Measurements from ENCODE around the gene RIPK3.
"Not testable (repeated sequence)": the region's sequence is repeated elsewhere in the genome, so short reads cannot be mapped to it uniquely, and the experiment has no call there.

RIPK3 gene

DNA sequence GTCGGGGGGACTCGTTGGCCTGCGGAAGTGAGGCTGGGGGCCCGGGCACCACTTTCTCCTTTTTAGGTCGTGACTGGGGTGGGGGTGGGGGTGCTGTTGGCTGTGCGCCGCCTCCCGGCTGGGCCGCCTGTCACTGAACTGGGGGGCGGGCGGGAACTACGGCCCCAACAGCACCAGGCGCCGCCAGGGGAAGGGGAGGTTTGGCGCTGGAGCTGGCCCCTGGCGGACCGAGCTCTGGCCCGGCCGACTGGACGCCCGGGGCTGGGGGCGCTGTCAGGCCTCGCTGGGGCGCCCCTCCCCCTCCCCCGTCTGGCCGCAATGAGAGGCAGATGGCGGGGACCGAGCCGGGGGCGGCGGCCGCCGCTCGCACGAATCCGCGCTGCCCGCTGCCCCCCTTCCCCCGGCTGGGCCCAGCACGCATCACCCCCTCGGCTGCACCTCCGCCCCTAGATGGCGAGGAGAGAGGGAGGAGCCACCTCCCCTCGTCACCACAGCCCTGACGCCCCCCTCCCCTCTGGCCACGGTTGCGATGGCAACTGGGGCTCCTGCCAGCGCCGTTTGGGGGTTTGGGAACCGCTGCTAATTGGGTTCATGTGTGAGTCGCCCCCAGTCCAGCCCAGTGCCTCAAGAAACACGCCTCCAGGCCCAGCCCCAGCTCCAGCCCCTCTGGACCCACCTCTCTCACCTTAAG is 28.9 kb upstream of the RIPK3 start:
- DNase-seq = peak; percentile 45

GRCh38 chr14:24368212-24368561 is 28.4 kb upstream of the RIPK3 start:
- no peak for DNase-seq

GRCh38 chr14:24367514-24368211 is 27.9 kb upstream of the RIPK3 start, which contains the start of gene NFATC4:
TSS of gene NFATC4 (plus strand) at chr14:24368184. CDS start at chr14:24368341, 157 bp downstream.
- no peak for DNase-seq

- no peak for DNase-seq
These were observed 27.1 kb upstream of the RIPK3 start for GRCh38 chr14:24366721-24367513.

DNA sequence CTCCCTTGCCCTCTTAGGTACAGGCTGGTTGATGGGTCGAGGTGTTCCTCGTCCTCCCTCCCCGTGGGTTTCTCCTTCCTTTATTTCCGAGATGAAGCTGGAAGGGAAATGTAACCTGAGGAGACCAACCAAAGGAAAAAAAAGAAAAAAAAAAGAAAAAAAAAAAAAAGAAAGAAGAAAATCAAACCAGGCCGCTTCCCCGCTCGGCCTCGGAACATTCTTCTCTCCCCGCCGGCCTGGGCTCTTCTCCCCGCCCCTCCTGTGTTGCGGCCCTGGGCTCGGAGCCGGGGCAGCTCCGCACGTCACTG is 26.6 kb upstream of the RIPK3 start:
- DNase-seq = no peak

DNA sequence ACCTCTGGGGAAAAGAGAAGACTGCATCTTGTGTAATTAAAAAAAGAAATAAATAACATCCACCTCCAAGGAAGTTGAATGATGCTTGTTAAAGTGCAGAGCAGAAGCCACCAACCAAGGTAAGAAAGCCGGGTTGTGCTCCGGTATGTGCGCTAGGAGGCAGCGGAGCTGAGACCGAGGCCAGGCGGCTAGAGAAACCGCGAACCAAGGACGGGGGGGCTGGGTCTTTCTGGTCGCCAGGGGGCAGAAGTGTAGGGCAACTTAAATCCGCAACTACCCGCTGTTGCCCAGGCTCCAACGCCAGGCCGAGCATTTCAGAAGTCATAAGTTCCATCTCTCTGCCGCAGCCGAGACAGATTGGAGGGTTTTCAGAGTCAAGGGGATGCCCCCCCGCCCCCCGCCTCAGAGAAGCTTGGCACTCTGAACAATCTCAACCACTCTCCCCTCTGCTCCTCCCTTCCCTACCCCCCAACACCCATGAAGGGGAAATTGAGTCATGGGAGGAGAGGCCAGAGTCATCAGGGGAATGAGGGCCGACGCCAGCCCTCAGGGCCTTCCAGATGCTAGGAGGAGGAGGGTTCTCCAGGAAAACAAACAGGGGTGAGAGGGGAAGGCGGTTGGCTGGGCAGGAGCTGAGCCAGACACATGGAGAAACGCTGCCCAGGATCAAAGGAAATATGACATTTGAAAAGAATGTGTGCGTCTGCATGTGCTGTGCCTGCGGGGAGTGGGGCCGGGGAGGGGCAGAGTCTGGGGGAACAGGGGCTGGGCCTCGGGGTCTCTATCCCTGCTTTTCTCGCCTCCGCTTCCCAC is 26.0 kb upstream of the RIPK3 start:
- peak; percentile 63 for DNase-seq

- no peak for DNase-seq
These were observed 25.1 kb upstream of the RIPK3 start for GRCh38 chr14:24364841-24365240.

GRCh38 chr14:24363401-24363800 is 23.6 kb upstream of the RIPK3 start:
- no peak for DNase-seq

- DNase-seq = no peak
These were observed 22.6 kb upstream of the RIPK3 start for GRCh38 chr14:24362241-24362960.

DNA sequence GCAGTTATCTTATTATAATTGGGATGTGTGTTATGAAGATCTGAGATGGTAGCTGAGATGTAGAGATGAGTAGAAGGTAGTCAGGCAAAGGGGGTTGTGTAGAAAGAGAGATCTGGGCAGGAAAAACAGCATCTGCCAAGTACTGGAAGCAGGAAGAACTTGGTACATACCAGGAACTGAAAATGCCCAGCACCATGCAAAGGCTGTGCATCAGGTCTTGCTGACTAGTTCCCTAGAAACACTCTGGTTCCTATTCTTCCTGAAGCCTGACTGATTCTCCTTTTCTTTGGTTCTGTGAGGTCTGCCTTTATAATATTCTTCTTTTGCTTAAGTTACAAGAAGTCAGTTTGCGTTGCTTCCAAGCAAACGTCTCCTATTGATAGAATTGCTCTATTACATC is 21.5 kb upstream of the RIPK3 start:
- DNase-seq = no peak

GRCh38 chr14:24360281-24360680 is 20.5 kb upstream of the RIPK3 start:
- no peak for DNase-seq

GRCh38 chr14:24356208-24356607 is 16.4 kb upstream of the RIPK3 start:
- no peak for DNase-seq

GRCh38 chr14:24355009-24355408 is 15.2 kb upstream of the RIPK3 start:
- DNase-seq = no peak

- DNase-seq = not testable (repeated sequence)
These were observed 14.7 kb upstream of the RIPK3 start for GRCh38 chr14:24354482-24354825.

- DNase-seq = no peak
These were observed 14.0 kb upstream of the RIPK3 start for GRCh38 chr14:24353559-24354481.

DNA sequence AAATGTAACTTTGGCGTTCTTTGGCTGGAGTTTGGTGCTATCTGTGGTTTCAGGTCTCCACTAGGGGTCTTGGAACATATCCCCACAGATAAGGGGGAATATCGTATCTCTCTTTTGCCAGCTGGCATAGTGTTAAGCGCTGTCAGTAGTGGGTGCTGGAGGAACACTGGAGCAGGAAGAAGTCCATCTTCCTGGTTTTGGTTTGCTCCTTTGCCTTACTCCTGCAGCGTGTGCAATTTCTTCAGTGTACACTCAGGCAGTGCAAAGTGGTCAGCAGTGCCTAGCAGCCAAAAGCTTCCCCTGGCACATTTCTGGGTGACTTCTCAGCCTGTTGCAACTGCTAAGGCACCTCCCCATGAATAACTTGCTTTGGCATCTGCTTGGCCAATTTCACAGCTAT is 11.7 kb upstream of the RIPK3 start:
- DNase-seq = no peak

DNA sequence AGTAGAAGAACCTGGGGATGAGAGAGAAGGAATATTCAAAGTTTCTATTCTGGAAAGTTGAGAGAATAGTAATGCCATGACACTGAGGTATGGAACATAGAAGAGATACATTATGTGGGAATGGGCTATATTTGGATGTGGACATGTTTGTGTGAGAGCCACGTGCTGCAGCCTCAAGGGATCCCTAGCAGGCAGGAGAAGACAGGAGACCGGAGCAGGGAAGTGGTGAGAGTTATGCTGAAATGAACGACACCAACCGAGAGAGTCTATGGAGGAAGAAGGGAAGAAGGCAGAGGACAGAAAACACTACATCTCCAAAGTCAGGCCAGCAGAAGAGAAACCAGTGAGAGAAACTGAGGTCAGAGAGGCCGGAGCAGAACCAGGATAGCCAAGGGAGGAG is 10.0 kb upstream of the RIPK3 start:
- no peak for DNase-seq

- DNase-seq = no peak
These were observed 8.4 kb upstream of the RIPK3 start for GRCh38 chr14:24348186-24348585.

- DNase-seq = no peak
These were observed 7.3 kb upstream of the RIPK3 start for GRCh38 chr14:24347134-24347533.

DNA sequence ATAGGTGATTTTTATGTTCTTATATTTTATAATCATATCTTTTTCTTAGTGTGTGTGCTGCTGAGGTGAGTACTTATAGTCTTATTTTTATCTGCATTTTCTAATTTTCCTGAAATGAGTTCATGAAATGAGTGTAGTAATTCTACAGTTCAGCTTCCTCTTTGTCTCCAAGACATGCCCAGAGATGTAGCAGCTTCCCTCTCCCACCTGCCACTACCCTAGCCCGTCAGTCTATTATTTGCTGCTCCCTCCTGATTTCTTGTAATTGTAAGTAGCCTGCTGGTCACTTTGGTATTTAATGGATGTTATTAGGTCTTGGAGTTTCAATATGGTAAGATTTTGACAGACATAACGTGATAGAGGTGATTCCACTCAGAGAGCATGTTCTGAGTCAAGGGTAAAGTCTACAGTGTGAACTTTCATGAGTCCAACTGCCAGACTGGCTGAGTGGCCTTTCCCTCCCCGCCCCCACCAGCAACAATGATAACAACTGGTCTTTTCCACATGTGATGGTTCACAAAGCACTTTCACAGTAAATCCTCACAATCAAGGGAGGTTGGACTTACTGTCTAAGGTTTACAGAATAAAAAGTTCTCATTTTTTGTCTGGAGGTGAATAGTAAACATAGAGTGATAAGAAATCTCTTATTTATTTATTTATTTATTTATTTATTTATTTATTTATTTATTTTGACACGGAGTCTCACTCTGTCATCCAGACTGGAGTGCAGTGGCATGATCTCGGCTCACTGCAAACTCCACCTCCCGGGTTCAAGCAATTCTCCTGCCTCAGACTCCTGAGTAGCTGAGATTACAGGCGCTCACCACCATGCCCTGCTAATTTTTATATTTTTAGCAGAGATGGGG is 4.2 kb upstream of the RIPK3 start:
- no peak for DNase-seq

- no peak for DNase-seq
These were observed 3.1 kb upstream of the RIPK3 start for GRCh38 chr14:24342889-24343288.
